ENCODE results near the gene TEX22.

TEX22 gene

GRCh38 chr14:105418269-105419194 is 20.2 kb downstream of the TEX22 start (continued):
- TF ChIP-seq ZNF529 (tag by site-specific recombination; IDR thresholded peaks at IDR 0.05; ENCODE audit: insufficient replicate concordance) (no peak), ZNF169 (tag by site-specific recombination; IDR thresholded peaks at IDR 0.05) (no peak), BCL11B (tag by site-specific recombination; IDR thresholded peaks at IDR 0.05; ENCODE audit: low read depth) (0 out of 2 replicates have a peak, but pooled peaks have one; percentile 3), GFI1B (tag by site-specific recombination; IDR thresholded peaks at IDR 0.05) (no peak), KLF8 (tag by site-specific recombination; IDR thresholded peaks at IDR 0.05) (no peak), ZNF623 (tag by site-specific recombination; IDR thresholded peaks at IDR 0.05) (no peak), ZBTB8A (tag by site-specific recombination; IDR thresholded peaks at IDR 0.05) (no peak), ZNF366 (tag by site-specific recombination; conservative IDR thresholded peaks at IDR 0.05) (no peak), ZNF596 (tag by site-specific recombination; IDR thresholded peaks at IDR 0.05) (no peak), ZNF792 (tag by site-specific recombination; IDR thresholded peaks at IDR 0.05) (no peak), ZNF707 (tag by site-specific recombination; IDR thresholded peaks at IDR 0.05) (no peak), TCF7L2 (IDR thresholded peaks at IDR 0.05; ENCODE audit: borderline replicate concordance, low read depth, low read length) (no peak), KLF17 (tag by site-specific recombination; IDR thresholded peaks at IDR 0.05) (no peak), ZNF140 (tag by site-specific recombination; IDR thresholded peaks at IDR 0.05) (no peak)

- peak within 1 kb of the TSS; percentile 74 for H3K4me3 ChIP-seq (ENCODE audit: low read depth, low read length)
- CTCF ChIA-PET, result no interaction called here
- POLR2A ChIA-PET, result no interaction called here
- peak within 1 kb of the TSS; percentile 90 for H3K27ac ChIP-seq (ENCODE audit: extremely low read depth, low read depth, low read length)
- peaks cover 10% of the 10 kb centered on the region for H3K4me1 ChIP-seq (ENCODE audit: control insufficient read depth, insufficient read depth, low read length)
- H3K36me3 ChIP-seq (ENCODE audit: control insufficient read depth in 2 of 2, insufficient read depth in 1 of 2, low read length in 2 of 2), result peaks cover 4 to 22% of the 10 kb centered on the region in 2 experiments; a peak in 2 of 3 replicates
- H3K9me3 ChIP-seq (ENCODE audit: control insufficient read depth, insufficient read depth, low read depth, low read length), result no peaks in the 10 kb centered on the region
- TF ChIP-seq ZNF518A (tag by site-specific recombination; conservative IDR thresholded peaks at IDR 0.05; ENCODE audit: low read depth), result no peak
- no peak for TF ChIP-seq ZBTB7A (tag by site-specific recombination; IDR thresholded peaks at IDR 0.05; ENCODE audit: low read depth)
- 0 out of 2 replicates have a peak, but pooled peaks have one; percentile 21 for TF ChIP-seq ZEB2 (tag by site-specific recombination; IDR thresholded peaks at IDR 0.05)
- TF ChIP-seq ZSCAN5A (tag by site-specific recombination; IDR thresholded peaks at IDR 0.05), result no peak
- TF ChIP-seq ZNF621 (tag by site-specific recombination; IDR thresholded peaks at IDR 0.05), result no peak
- peak; percentile 35; the same call in 1 of the 2 replicates for TF ChIP-seq KLF9 (tag by site-specific recombination; IDR thresholded peaks at IDR 0.05; ENCODE audit: low read depth)
- peak; percentile 76 for TF ChIP-seq ZNF341 (tag by site-specific recombination; IDR thresholded peaks at IDR 0.05; ENCODE audit: low read depth)
- no peak for TF ChIP-seq ZNF133 (tag by site-specific recombination; IDR thresholded peaks at IDR 0.05)
- TF ChIP-seq ZBTB44 (tag by site-specific recombination; IDR thresholded peaks at IDR 0.05), result no peak
Measured at GRCh38 chr14:105419195-105420091, 21.1 kb downstream of the TEX22 start, which contains the start of gene MTA1. MTA1 (plus strand) TSS chr14:105419827; CDS start chr14:105420036, 209 bp downstream.
